ENCODE data around the gene FLNA. TPM values are rescaled to one million over a fixed set of nuclear protein-coding genes. Genes with fewer than 3 reads are reported as not detected.

Gene FLNA
- total RNA-seq, 1 experiment from 2014 or later: 1,210 TPM

GRCh38 chrX:154352012-154352401, 22.4 kb downstream of the FLNA start:
- H3K27ac ChIP-seq (ENCODE audit: low read depth, low read length, poor library complexity, severe bottlenecking): no peak overlapping the region
- CTCF ChIA-PET: no interaction called here
- POLR2A ChIA-PET (ENCODE audit: low non-redundant PET): no interaction called here
- H3K4me3 ChIP-seq (ENCODE audit: low read depth, low read length, poor library complexity, severe bottlenecking): no peak overlapping the region
- no peak for TF ChIP-seq CTCF (conservative IDR thresholded peaks at IDR 0.05; ENCODE audit: low read depth, low read length)
- H3K4me1 ChIP-seq (ENCODE audit: insufficient read depth, low read length, poor library complexity, severe bottlenecking): no peaks in the 10 kb centered on the region
- BruUV-seq (replicated peaks): no TSS peak
- no peaks in the 10 kb centered on the region for H3K27me3 ChIP-seq (replicated peaks; ENCODE audit: insufficient read depth, low read depth, low read length, poor library complexity)
- H3K9me3 ChIP-seq (ENCODE audit: low read depth, low read length, poor library complexity, severe bottlenecking): no peaks in the 10 kb centered on the region
- intact Hi-C loops (cut with micrococcal nuclease; ENCODE audit: unreplicated experiment): no loop called here
- no peak for DNase-seq (ENCODE audit: low spot score)
- H3K36me3 ChIP-seq (ENCODE audit: insufficient read depth, low read length, poor library complexity, severe bottlenecking): peaks cover 67% of the 10 kb centered on the region

- ChIA-PET POLR2A (ENCODE audit: low non-redundant PET) (no interaction called here), CTCF (no interaction called here)
- Histone ChIP-seq H3K36me3 (ENCODE audit: insufficient read depth, low read length, poor library complexity, severe bottlenecking) (peaks cover 63% of the 10 kb centered on the region), H3K9me3 (ENCODE audit: low read depth, low read length, poor library complexity, severe bottlenecking) (no peaks in the 10 kb centered on the region), H3K4me3 (ENCODE audit: low read depth, low read length, poor library complexity, severe bottlenecking) (no peak overlapping the region), H3K27ac (ENCODE audit: low read depth, low read length, poor library complexity, severe bottlenecking) (no peak overlapping the region), H3K27me3 (replicated peaks; ENCODE audit: insufficient read depth, low read depth, low read length, poor library complexity) (no peaks in the 10 kb centered on the region), H3K4me1 (ENCODE audit: insufficient read depth, low read length, poor library complexity, severe bottlenecking) (no peaks in the 10 kb centered on the region)
- DNase-seq (ENCODE audit: low spot score): no peak
- intact Hi-C loops (cut with micrococcal nuclease; ENCODE audit: unreplicated experiment): no loop called here
- BruUV-seq (replicated peaks): no TSS peak
- TF ChIP-seq EZH2 (IDR thresholded peaks at IDR 0.05; ENCODE audit: borderline replicate concordance, low read depth, low read length, poor library complexity, severe bottlenecking) (no peak), CTCF (conservative IDR thresholded peaks at IDR 0.05; ENCODE audit: low read depth, low read length) (no peak)
Measured at GRCh38 chrX:154351183-154352011, 23.0 kb downstream of the FLNA start.

- ChIA-PET CTCF (no interaction called here), POLR2A (ENCODE audit: low non-redundant PET) (no interaction called here)
- Histone ChIP-seq H3K4me3 (ENCODE audit: low read depth, low read length, poor library complexity, severe bottlenecking) (no peak overlapping the region), H3K27ac (ENCODE audit: low read depth, low read length, poor library complexity, severe bottlenecking) (no peak overlapping the region), H3K9me3 (ENCODE audit: low read depth, low read length, poor library complexity, severe bottlenecking) (no peaks in the 10 kb centered on the region), H3K4me1 (ENCODE audit: insufficient read depth, low read length, poor library complexity, severe bottlenecking) (no peaks in the 10 kb centered on the region), H3K27me3 (replicated peaks; ENCODE audit: insufficient read depth, low read depth, low read length, poor library complexity) (no peaks in the 10 kb centered on the region), H3K36me3 (ENCODE audit: insufficient read depth, low read length, poor library complexity, severe bottlenecking) (peaks cover 63% of the 10 kb centered on the region)
- intact Hi-C loops (cut with micrococcal nuclease; ENCODE audit: unreplicated experiment): no loop called here
- no peak for TF ChIP-seq CTCF (conservative IDR thresholded peaks at IDR 0.05; ENCODE audit: low read depth, low read length)
- no peak for TF ChIP-seq EZH2 (IDR thresholded peaks at IDR 0.05; ENCODE audit: borderline replicate concordance, low read depth, low read length, poor library complexity, severe bottlenecking)
- BruUV-seq (replicated peaks): no TSS peak
- no peak for DNase-seq (ENCODE audit: low spot score)
Measured at GRCh38 chrX:154350429-154351182, 23.8 kb downstream of the FLNA start.

Data from A673 (cell line).